Measurements from ENCODE around the gene SEMA6C. TPM values are rescaled to one million over a fixed set of nuclear protein-coding genes. Genes with fewer than 3 reads are reported as not detected.

SEMA6C gene
- total RNA-seq, 1 experiment from 2014 or later, result 5.7 TPM

DNA sequence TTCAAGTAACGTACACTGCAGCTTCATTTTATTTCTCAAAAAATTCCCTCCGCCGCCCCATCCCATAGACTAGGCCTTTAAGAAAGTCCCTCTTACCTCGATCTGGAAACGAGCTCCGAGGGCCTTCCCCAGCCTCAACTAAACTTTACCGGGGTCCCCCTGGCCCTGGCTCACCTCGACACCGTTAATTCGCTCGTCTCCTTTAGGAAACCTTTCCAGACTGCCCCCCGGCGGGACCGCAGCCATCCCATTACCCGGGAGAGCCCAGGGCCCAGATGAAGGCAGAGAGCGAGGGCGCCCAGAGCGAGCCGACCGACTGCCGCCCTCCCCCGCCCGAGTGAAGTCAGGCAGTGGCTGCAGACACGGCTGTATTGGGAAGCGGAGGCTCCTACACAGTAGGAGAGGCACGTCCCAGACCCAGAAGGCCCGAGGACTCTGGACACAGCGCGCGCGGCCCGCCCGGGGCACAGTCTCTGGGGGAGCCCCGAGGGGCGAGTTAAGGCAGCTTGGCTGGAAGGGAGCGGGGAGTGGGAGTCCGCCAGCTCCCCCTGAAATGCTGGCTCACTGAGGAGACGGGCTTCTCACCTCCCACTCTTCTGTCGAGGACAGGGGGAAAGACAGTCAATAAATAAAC, 14.6 kb downstream of the SEMA6C start:
- intact Hi-C loops (cut with micrococcal nuclease; ENCODE audit: unreplicated experiment) (no loop called here), in situ Hi-C loops (cut with HindIII; ENCODE audit: low pct_unique_long_range_greater_than_20kb, low sequenced_read_pairs) (loop anchor here (5.0 kb wide), 1 partner anchor 35 kb away; no protein-coding TSS in a partner anchor)
- no peak for ATAC-seq
- Histone ChIP-seq H3K27ac (ENCODE audit: low read length) (no peak overlapping the region), H3K36me3 (ENCODE audit: control insufficient read depth, insufficient read depth, low read length) (no peaks in the 10 kb centered on the region), H3K4me3 (ENCODE audit: low read depth in 2 of 2, low read length in 2 of 2) (no peak overlapping the region), H3K4me1 (ENCODE audit: control insufficient read depth, insufficient read depth, low read length) (no peaks in the 10 kb centered on the region), H3K27me3 (ENCODE audit: control insufficient read depth, insufficient read depth, low read length) (no peaks in the 10 kb centered on the region), H3K9me3 (ENCODE audit: control insufficient read depth, insufficient read depth, low read depth, low read length) (no peaks in the 10 kb centered on the region)
- CTCF ChIA-PET, result no interaction called here
- no peak for DNase-seq (ENCODE audit: low read depth, low spot score)
- TF ChIP-seq TCF7L2 (IDR thresholded peaks at IDR 0.05; ENCODE audit: low read depth, low read length), result no peak
- no peak for TF ChIP-seq POLR2AphosphoS5 (IDR thresholded peaks at IDR 0.05; ENCODE audit: low read depth, low read length)
- TF ChIP-seq REST (IDR thresholded peaks at IDR 0.05; ENCODE audit: insufficient read depth in 1 of 2, low read depth in 2 of 2, low read length in 1 of 2), result no peak
- BruUV-seq (replicated peaks), result no TSS peak
- POLR2A ChIA-PET, result no interaction called here

GRCh38 chr1:151130987-151131586, 15.3 kb downstream of the SEMA6C start:
- in situ Hi-C loops (cut with HindIII; ENCODE audit: low pct_unique_long_range_greater_than_20kb, low sequenced_read_pairs), result loop anchor here (5.0 kb wide), 1 partner anchor 34 kb away; no protein-coding TSS in a partner anchor
- intact Hi-C loops (cut with micrococcal nuclease; ENCODE audit: unreplicated experiment), result no loop called here
- H3K4me3 ChIP-seq (ENCODE audit: low read depth in 2 of 2, low read length in 2 of 2), result no peak overlapping the region
- H3K4me1 ChIP-seq (ENCODE audit: control insufficient read depth, insufficient read depth, low read length), result no peaks in the 10 kb centered on the region
- TF ChIP-seq POLR2AphosphoS5 (IDR thresholded peaks at IDR 0.05; ENCODE audit: low read depth, low read length) (no peak), CTCF (IDR thresholded peaks at IDR 0.05) (no peak), TCF7L2 (IDR thresholded peaks at IDR 0.05; ENCODE audit: low read depth, low read length) (no peak), REST (IDR thresholded peaks at IDR 0.05; ENCODE audit: insufficient read depth in 1 of 2, low read depth in 2 of 2, low read length in 1 of 2) (no peak), SIN3A (IDR thresholded peaks at IDR 0.05; ENCODE audit: borderline replicate concordance, insufficient read depth, low read depth, low read length) (no peak)
- no peaks in the 10 kb centered on the region for H3K36me3 ChIP-seq (ENCODE audit: control insufficient read depth, insufficient read depth, low read length)
- H3K9me3 ChIP-seq (ENCODE audit: control insufficient read depth, insufficient read depth, low read depth, low read length), result no peaks in the 10 kb centered on the region
- no TSS peak for BruUV-seq (replicated peaks)
- CTCF ChIA-PET, result no interaction called here
- POLR2A ChIA-PET, result no interaction called here
- H3K27me3 ChIP-seq (ENCODE audit: control insufficient read depth, insufficient read depth, low read length), result no peaks in the 10 kb centered on the region
- ATAC-seq (no peak), DNase-seq (ENCODE audit: low read depth, low spot score) (no peak)
- no peak overlapping the region for H3K27ac ChIP-seq (ENCODE audit: low read length)
